HEK293 (cell line): ENCODE measurements around the gene SLC39A3.

Experiments used
- CTCF ChIP-seq: fragments of 450-650 bp; formaldehyde crosslinking; IDR thresholded peaks from 2 replicates; pipeline ENCODE4 v1.5.1; 2016; ENCODE audit warnings: missing biosample characterization, missing genetic modification characterization
- REST ChIP-seq: fragments of 450-650 bp; formaldehyde crosslinking; IDR thresholded peaks from 2 replicates; pipeline ENCODE4 v1.5.1; 2016; ENCODE audit warnings: missing biosample characterization, missing genetic modification characterization
- ZNF157 ChIP-seq: fragments of 450-650 bp; formaldehyde crosslinking; IDR thresholded peaks from 2 replicates; pipeline ENCODE4 v1.5.1; 2016; ENCODE audit warnings: missing biosample characterization, missing genetic modification characterization
- ZNF776 ChIP-seq: fragments of 450-650 bp; formaldehyde crosslinking; IDR thresholded peaks from 2 replicates; pipeline ENCODE4 v1.5.0; 2017; ENCODE audit warnings: missing biosample characterization, missing genetic modification characterization, borderline replicate concordance

DNA sequence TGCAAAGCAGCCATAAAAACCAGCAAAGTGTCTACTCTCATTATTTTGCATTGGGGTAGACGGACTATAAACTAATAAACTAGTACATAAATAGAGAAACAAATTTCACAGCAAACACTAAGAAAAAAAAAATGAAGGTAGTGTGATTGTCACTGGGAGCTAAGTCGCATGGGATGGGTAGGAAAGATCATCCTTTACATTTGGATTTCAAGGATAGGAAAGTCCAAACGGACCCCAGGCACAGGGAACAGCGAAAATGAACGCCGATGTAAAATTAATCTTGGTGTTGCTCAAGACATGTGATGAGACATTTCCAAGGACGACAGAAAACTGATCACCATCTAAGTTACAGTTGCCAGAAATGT is 43.9 kb upstream of the SLC39A3 start:
- no peak for TF ChIP-seq CTCF
- no peak for TF ChIP-seq REST (tag by site-specific recombination)
- TF ChIP-seq ZNF157 = no peak
- TF ChIP-seq ZNF776 (tag by site-specific recombination) = no peak
